Skeletal muscle tissue (tissue), 4 donors: ENCODE data around the gene CTAGE15. TPM values are rescaled to one million over a fixed set of nuclear protein-coding genes. Genes with fewer than 3 reads are reported as not detected.
"Not testable (repeated sequence)": the region's sequence is repeated elsewhere in the genome, so short reads cannot be mapped to it uniquely, and the experiment has no call there.

Source experiments
- H3K27ac ChIP-seq: one replicate; pipeline ENCODE4 v1.7.0; 2013; ENCODE audit warnings: mild to moderate bottlenecking, low read depth, low read length, inconsistent platforms
- H3K27me3 ChIP-seq, 3 donors: one replicate each; pipeline ENCODE4 v1.7.0; 2013; ENCODE audit warnings: low read length in 3 of 3; ENCODE audit not compliant: control insufficient read depth in 3 of 3, insufficient read depth in 3 of 3
- H3K36me3 ChIP-seq, 3 donors: one replicate each; pipeline ENCODE4 v1.7.0; 2013; ENCODE audit warnings: low read length in 3 of 3; ENCODE audit not compliant: control insufficient read depth in 3 of 3, insufficient read depth in 3 of 3
- H3K4me1 ChIP-seq, 3 donors: one replicate each; pipeline ENCODE4 v1.7.0; 2013; ENCODE audit warnings: low read length in 3 of 3, mild to moderate bottlenecking in 3 of 3; ENCODE audit not compliant: control insufficient read depth in 3 of 3, insufficient read depth in 3 of 3
- H3K4me3 ChIP-seq, 3 donors: one replicate each; pipeline ENCODE4 v1.7.0; 2013; ENCODE audit warnings: low read length in 3 of 3
- H3K9ac ChIP-seq, 3 donors: one replicate each; pipeline ENCODE4 v1.7.0; 2013; ENCODE audit warnings: low read length in 3 of 3, mild to moderate bottlenecking in 3 of 3, moderate library complexity in 2 of 3, low read depth in 1 of 3
- H3K9me3 ChIP-seq, 3 donors: one replicate each; pipeline ENCODE4 v1.7.0; 2013; ENCODE audit warnings: low read length in 3 of 3; ENCODE audit not compliant: control insufficient read depth in 3 of 3
- total RNA-seq: library from RNA; depleted of rRNA; stranded (reverse); fragments of >200 nt; gene quantifications from one replicate; pipeline ENCODE4 v1.2.3, GENCODE V29; 2014
- donor health status: Osteomylitis.

Gene CTAGE15
- under 0.01 TPM for total RNA-seq

GRCh38 chr7:143571501-143571900 lies at the start of gene CTAGE15:
TSS of gene CTAGE15 (plus strand) at chr7:143571801. CDS start at chr7:143571818, 17 bp downstream.
- not testable (repeated sequence) for H3K4me3 ChIP-seq, H3K9ac ChIP-seq, H3K4me1 ChIP-seq, H3K9me3 ChIP-seq, H3K36me3 ChIP-seq, H3K27ac ChIP-seq, H3K27me3 ChIP-seq

- H3K27me3 ChIP-seq, H3K4me3 ChIP-seq, H3K36me3 ChIP-seq, H3K27ac ChIP-seq, H3K9ac ChIP-seq, H3K4me1 ChIP-seq, H3K9me3 ChIP-seq: not testable (repeated sequence)
Observed at GRCh38 chr7:143522309-143522916, 49.2 kb upstream of the CTAGE15 start.

GRCh38 chr7:143531169-143531926 lies 40.3 kb upstream of the CTAGE15 start:
- not testable (repeated sequence) for H3K9ac ChIP-seq, H3K4me3 ChIP-seq

GRCh38 chr7:143531932-143532331 lies 39.7 kb upstream of the CTAGE15 start:
- H3K27ac ChIP-seq, H3K4me1 ChIP-seq, H3K4me3 ChIP-seq, H3K27me3 ChIP-seq, H3K36me3 ChIP-seq, H3K9ac ChIP-seq, H3K9me3 ChIP-seq: not testable (repeated sequence)

More at GRCh38 chr7:143531169-143531926, 40.3 kb upstream of the CTAGE15 start:
- H3K4me1 ChIP-seq, H3K27me3 ChIP-seq, H3K27ac ChIP-seq, H3K36me3 ChIP-seq, H3K9me3 ChIP-seq: not testable (repeated sequence)

- H3K9ac ChIP-seq, H3K4me3 ChIP-seq, H3K27ac ChIP-seq, H3K27me3 ChIP-seq, H3K4me1 ChIP-seq, H3K9me3 ChIP-seq, H3K36me3 ChIP-seq: not testable (repeated sequence)
Observed at GRCh38 chr7:143533213-143533839, 38.3 kb upstream of the CTAGE15 start.

GRCh38 chr7:143536443-143536842 lies 35.2 kb upstream of the CTAGE15 start:
- H3K9me3 ChIP-seq, H3K27me3 ChIP-seq, H3K4me3 ChIP-seq, H3K4me1 ChIP-seq, H3K9ac ChIP-seq, H3K27ac ChIP-seq, H3K36me3 ChIP-seq: not testable (repeated sequence)

GRCh38 chr7:143543288-143544038 lies 28.1 kb upstream of the CTAGE15 start:
- H3K27me3 ChIP-seq, H3K4me1 ChIP-seq, H3K9ac ChIP-seq, H3K36me3 ChIP-seq, H3K27ac ChIP-seq, H3K9me3 ChIP-seq, H3K4me3 ChIP-seq: not testable (repeated sequence)

GRCh38 chr7:143555968-143556367 lies 15.6 kb upstream of the CTAGE15 start:
- not testable (repeated sequence) for H3K27me3 ChIP-seq, H3K27ac ChIP-seq, H3K36me3 ChIP-seq, H3K4me3 ChIP-seq, H3K9ac ChIP-seq, H3K4me1 ChIP-seq, H3K9me3 ChIP-seq

GRCh38 chr7:143563306-143563705 lies 8.3 kb upstream of the CTAGE15 start:
- not testable (repeated sequence) for H3K4me3 ChIP-seq, H3K9ac ChIP-seq, H3K9me3 ChIP-seq, H3K36me3 ChIP-seq, H3K27me3 ChIP-seq, H3K27ac ChIP-seq, H3K4me1 ChIP-seq

GRCh38 chr7:143566001-143566400 lies 5.6 kb upstream of the CTAGE15 start:
- not testable (repeated sequence) for H3K36me3 ChIP-seq, H3K9me3 ChIP-seq, H3K27ac ChIP-seq, H3K4me1 ChIP-seq, H3K27me3 ChIP-seq, H3K4me3 ChIP-seq, H3K9ac ChIP-seq
